Measurements from ENCODE around the gene SLAIN1. TPM values are rescaled to one million over a fixed set of nuclear protein-coding genes. Genes with fewer than 3 reads are reported as not detected.

Gene SLAIN1
- total RNA-seq (2013; cell fraction: nucleolus; rRNA removed) = 77.0 and 94.9 TPM in 2 replicates
- total RNA-seq (2014; rRNA removed) (72.5 and 88.7 TPM in 2 replicates), total RNA-seq (2014; rRNA removed; fragmentation: Illumina TruSeq; extraction: Trizol) (85.2 and 86.5 TPM in 2 replicates), total RNA-seq (2021) (57.3 and 58.5 TPM in 2 replicates), polyA plus RNA-seq (2011; rRNA removed) (140 and 174 TPM in 2 replicates), polyA plus RNA-seq (2014; fragmentation: Illumina TruSeq; extraction: Trizol) (98.4 and 167 TPM in 2 replicates), polyA plus RNA-seq (2014; fragmentation: Nextera tagmentation; extraction: Ambion mirVana) (10 to 100 TPM; 26.8 to 35.1 TPM), polyA plus RNA-seq (2014; rRNA removed) (45.1 and 56.6 TPM in 2 replicates), polyA plus RNA-seq (2016; fragmentation: Nextera tagmentation; extraction: Ambion mirVana) (10 to 100 TPM; 11.9 to 12.3 TPM), polyA minus RNA-seq (2011; rRNA and poly(A)+ RNA removed) (107 and 169 TPM in 2 replicates), Bru-seq, nascent RNA (percentile 85 among the genes with signal in this experiment), BruChase-seq, experiment 1, labeled RNA remaining after a 6-hour chase (percentile 64 among the genes with signal in this experiment), BruChase-seq, experiment 2, labeled RNA remaining after a 2-hour chase (percentile 69 among the genes with signal in this experiment)
- 23.5 TPM for polyA plus RNA-seq (2011; ENCODE audit: low read depth)
- 64.7 and 76.5 TPM in 2 replicates for polyA plus RNA-seq (2011; cell fraction: cytosol; rRNA removed)
- polyA plus RNA-seq (2011; cell fraction: nucleus; rRNA removed) = 54.6 and 60.5 TPM in 2 replicates
- 24.1 and 36.5 TPM in 2 replicates for polyA plus RNA-seq (2012)
- polyA minus RNA-seq (2011; cell fraction: cytosol; rRNA and poly(A)+ RNA removed) = 31.7 and 34.1 TPM in 2 replicates
- polyA minus RNA-seq (2011; cell fraction: nucleus; rRNA and poly(A)+ RNA removed) = 85.0 and 121 TPM in 2 replicates
- long read RNA-seq, experiment 1, partial matches to known transcripts = 1 of 4 reads
- long read RNA-seq, experiment 1, other reads (novel, unspliced or antisense) = 2 of 4 reads
- long read RNA-seq, experiment 2, partial matches to known transcripts = 9 of 31 reads
- long read RNA-seq, experiment 2, other reads (novel, unspliced or antisense) = 19 of 31 reads

DNA sequence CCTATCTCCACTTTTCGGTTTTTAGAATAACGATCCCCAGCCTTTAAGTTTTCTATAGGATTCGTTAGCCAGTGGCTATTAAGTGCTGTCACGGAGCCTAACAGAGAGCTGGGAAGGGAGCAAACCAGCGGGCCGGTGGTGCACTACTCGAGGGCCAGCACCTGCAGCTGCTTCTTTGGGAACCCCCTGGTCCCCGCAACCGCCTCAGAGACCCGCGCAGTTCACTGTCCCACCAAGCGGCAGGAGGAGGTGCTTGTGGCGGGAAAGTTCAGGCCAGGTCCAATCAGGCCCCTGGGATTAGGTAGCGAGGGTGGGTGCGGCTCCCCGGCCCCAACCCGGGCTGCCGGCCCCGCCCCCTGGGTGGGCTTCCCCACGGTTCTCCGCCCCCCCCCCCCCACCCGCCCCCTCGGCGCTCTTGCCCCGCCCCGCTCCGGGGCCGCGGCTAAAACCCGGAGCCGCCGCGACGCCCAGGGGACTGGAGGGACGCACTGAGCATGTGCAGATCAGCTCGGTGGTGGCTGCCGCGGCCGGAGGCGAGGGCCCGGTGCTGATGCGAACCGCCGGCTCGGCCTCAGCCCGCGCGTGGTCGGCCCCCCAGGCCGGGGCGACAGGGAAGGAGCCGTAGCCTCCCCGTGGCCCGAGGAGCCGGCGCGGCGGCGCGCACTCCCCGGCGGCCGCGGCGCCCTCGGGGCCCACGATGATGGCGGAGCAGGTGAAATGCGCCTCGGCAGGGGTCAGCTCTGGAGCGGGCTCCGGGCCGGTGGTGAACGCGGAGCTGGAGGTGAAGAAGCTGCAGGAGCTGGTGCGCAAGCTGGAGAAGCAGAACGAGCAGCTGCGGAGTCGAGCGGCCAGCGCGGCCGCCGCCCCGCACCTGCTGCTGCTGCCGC, at the start of gene SLAIN1:
SLAIN1 (plus strand) TSS at position 471 of the 887 bp plus-strand sequence; CDS start at position 698, 227 bp downstream.
- ChIA-PET POLR2A (interaction anchor here (0.6 to 2.4 kb wide), 9 partner anchors 18 to 371 kb away, joined by 3 to 9 read pairs (median 5); partner anchors contain the start of gene MYCBP2), RAD21 (ENCODE audit: unreplicated experiment) (interaction anchor here (0.9 to 2.8 kb wide), 10 partner anchors 18 to 367 kb away, joined by 3 to 9 read pairs (median 4); no protein-coding TSS in a partner anchor), SMC1A (ENCODE audit: uncharacterized antibody, unreplicated experiment) (interaction anchor here (1.8 to 8.4 kb wide), 7 partner anchors 8 to 104 kb away, joined by 4 to 61 read pairs (median 20); no protein-coding TSS in a partner anchor), CTCF (interaction anchor here (0.6 to 3.0 kb wide), 9 partner anchors 26 to 104 kb away, joined by 3 to 14 read pairs (median 4); no protein-coding TSS in a partner anchor)
- peak within 1 kb of the TSS; percentile 87 for H3K4me3 ChIP-seq
- H4K20me1 ChIP-seq (ENCODE audit: control insufficient read depth, insufficient read depth) = no peaks in the 10 kb centered on the region
- H2AFZ ChIP-seq (ENCODE audit: control insufficient read depth, low read depth, low read length) = peak within 1 kb of the TSS; percentile 85
- under 1% methylated on average over 60 of the region's 86 CpGs for WGBS (ENCODE audit: insufficient coverage, insufficient replicate concordance, low lambda C conversion rate, missing lambda C conversion rate)
- peak; percentile 84 for ATAC-seq
- H3K4me1 ChIP-seq (ENCODE audit: control insufficient read depth, insufficient read depth, low read length) = peaks cover 13% of the 10 kb centered on the region; the same call in 1 of the 2 replicates
- in situ Hi-C loops (cut with MboI) (no loop called here), intact Hi-C loops (cut with micrococcal nuclease; ENCODE audit: unreplicated experiment) (loop anchor here (1.0 to 10.0 kb wide), 3 partner anchors 53 to 673 kb away; partner anchors contain the start of genes FBXL3 and MYCBP2)
- FAIRE-seq = peak; percentile 49
- H3K9me3 ChIP-seq (replicated peaks; ENCODE audit: control insufficient read depth, insufficient read depth, low read length) = no peaks in the 10 kb centered on the region
- H3K9ac ChIP-seq (ENCODE audit: control insufficient read depth, insufficient read depth, low read length) = peak within 1 kb of the TSS; percentile 73
- no peaks in the 10 kb centered on the region; a peak in 1 of 4 replicates for H3K27me3 ChIP-seq (replicated peaks in 1 of 2; ENCODE audit: control insufficient read depth in 2 of 2, insufficient read depth in 2 of 2, low read length in 1 of 2)
- no TSS peak for BruUV-seq (replicated peaks)
- peak within 1 kb of the TSS; percentile 90 for H3K4me2 ChIP-seq (ENCODE audit: control insufficient read depth, insufficient read depth)
- peak within 1 kb of the TSS; percentile 38 for H3K27ac ChIP-seq (ENCODE audit: control insufficient read depth, insufficient read depth)
- H3K36me3 ChIP-seq (ENCODE audit: control insufficient read depth in 2 of 2, insufficient read depth in 2 of 2, low read length in 1 of 2) = no peaks in the 10 kb centered on the region
- peaks cover 32% of the 10 kb centered on the region for H3K79me2 ChIP-seq (ENCODE audit: control insufficient read depth, insufficient read depth, low read length)
- DNase-seq (ENCODE audit: low read depth, low spot score) = no peak
- TF ChIP-seq, protein P1, sequence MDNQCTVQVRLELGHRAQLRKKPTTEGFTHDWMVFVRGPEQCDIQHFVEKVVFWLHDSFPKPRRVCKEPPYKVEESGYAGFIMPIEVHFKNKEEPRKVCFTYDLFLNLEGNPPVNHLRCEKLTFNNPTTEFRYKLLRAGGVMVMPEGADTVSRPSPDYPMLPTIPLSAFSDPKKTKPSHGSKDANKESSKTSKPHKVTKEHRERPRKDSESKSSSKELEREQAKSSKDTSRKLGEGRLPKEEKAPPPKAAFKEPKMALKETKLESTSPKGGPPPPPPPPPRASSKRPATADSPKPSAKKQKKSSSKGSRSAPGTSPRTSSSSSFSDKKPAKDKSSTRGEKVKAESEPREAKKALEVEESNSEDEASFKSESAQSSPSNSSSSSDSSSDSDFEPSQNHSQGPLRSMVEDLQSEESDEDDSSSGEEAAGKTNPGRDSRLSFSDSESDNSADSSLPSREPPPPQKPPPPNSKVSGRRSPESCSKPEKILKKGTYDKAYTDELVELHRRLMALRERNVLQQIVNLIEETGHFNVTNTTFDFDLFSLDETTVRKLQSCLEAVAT (IDR thresholded peaks at IDR 0.05) = peak; percentile 41; the same call in 1 of the 2 replicates
- TF ChIP-seq POU2F2 (IDR thresholded peaks at IDR 0.05; ENCODE audit: borderline replicate concordance, low read depth, low read length) = peak; percentile 6; the same call in 1 of the 3 replicates
- TF ChIP-seq SMARCA5 (IDR thresholded peaks at IDR 0.05) = peak; percentile 69; the same call in 1 of the 2 replicates
- TF ChIP-seq NBN (IDR thresholded peaks at IDR 0.05) = peak; percentile 52; the same call in 1 of the 2 replicates
- TF ChIP-seq ZBED1 (IDR thresholded peaks at IDR 0.05; ENCODE audit: borderline replicate concordance) = no peak
- TF ChIP-seq BCLAF1 (IDR thresholded peaks at IDR 0.05) = 0 out of 2 replicates have a peak, but pooled peaks have one; percentile 9
- TF ChIP-seq E2F8 (IDR thresholded peaks at IDR 0.05; ENCODE audit: low read depth, partially characterized antibody) = peak; percentile 75
- TF ChIP-seq BHLHE40 (IDR thresholded peaks at IDR 0.05; ENCODE audit: borderline replicate concordance in 1 of 2, low read depth in 2 of 2, low read length in 1 of 2) = peak in 1 of 2 experiments; percentile 44; a peak in 1 of 4 replicates

Data from GM12878 (cell line).